Type B pancreatic cell (in vitro differentiated cells): Measurements from ENCODE around the gene VAPB. TPM values are rescaled to one million over a fixed set of nuclear protein-coding genes. Genes with fewer than 3 reads are reported as not detected.

Source experiments
- DNase-seq: peaks from one replicate; pipeline ENCODE4 v3.0.0; 2021; ENCODE audit warnings: mixed read lengths; ENCODE audit not compliant: unreplicated experiment; ENCODE audit errors: extremely low spot score
- H3K27ac Mint-ChIP-seq: 2 replicates; pipeline ENCODE4 v1.8.0; 2021; ENCODE audit warnings: mild to moderate bottlenecking, mixed read lengths
- H3K27me3 Mint-ChIP-seq: 2 replicates; pipeline ENCODE4 v1.8.0; 2021; ENCODE audit warnings: mixed read lengths
- H3K36me3 Mint-ChIP-seq: 2 replicates; pipeline ENCODE4 v1.8.0; 2021; ENCODE audit warnings: mixed read lengths
- H3K4me1 Mint-ChIP-seq: one replicate; pipeline ENCODE4 v1.8.0; 2021; ENCODE audit warnings: mixed read lengths; ENCODE audit not compliant: unreplicated experiment
- H3K4me3 Mint-ChIP-seq: 2 replicates; pipeline ENCODE4 v1.8.0; 2021; ENCODE audit warnings: mild to moderate bottlenecking, mixed read lengths
- H3K9me3 Mint-ChIP-seq: 2 replicates; pipeline ENCODE4 v1.8.0; 2021; ENCODE audit warnings: mixed read lengths
- CTCF ChIP-seq: fragments of 200-600 bp; sonication (generic); conservative IDR thresholded peaks from 2 replicates; pipeline ENCODE4 v1.5.0; 2021; ENCODE audit warnings: antibody characterized with exemption, mild to moderate bottlenecking
- total RNA-seq: library from RNA; stranded (reverse); gene quantifications from 2 replicates; pipeline ENCODE4 v1.2.1, GENCODE V29; 2021; ENCODE audit warnings: low replicate concordance

VAPB gene
- total RNA-seq, 1 donor from 2014 or later, result 58.9 TPM

- peak; percentile 18 for DNase-seq
- no peak overlapping the region for H3K27ac Mint-ChIP-seq
- H3K9me3 Mint-ChIP-seq, result peaks cover 16% of the 10 kb centered on the region
- no peak overlapping the region for H3K4me3 Mint-ChIP-seq
- no peaks in the 10 kb centered on the region for H3K4me1 Mint-ChIP-seq
- no peaks in the 10 kb centered on the region for H3K36me3 Mint-ChIP-seq
- TF ChIP-seq CTCF, result no peak
- no peaks in the 10 kb centered on the region for H3K27me3 Mint-ChIP-seq
These were observed 86.4 kb downstream of the VAPB start for GRCh38 chr20:58475466-58475865.

- H3K4me1 Mint-ChIP-seq, result no peaks in the 10 kb centered on the region
- H3K4me3 Mint-ChIP-seq, result no peak overlapping the region
- H3K27ac Mint-ChIP-seq, result no peak overlapping the region
- TF ChIP-seq CTCF, result no peak
- peaks cover 20% of the 10 kb centered on the region for H3K9me3 Mint-ChIP-seq
- no peaks in the 10 kb centered on the region for H3K27me3 Mint-ChIP-seq
- DNase-seq, result no peak
- no peaks in the 10 kb centered on the region for H3K36me3 Mint-ChIP-seq
These were observed 89.2 kb downstream of the VAPB start for GRCh38 chr20:58478141-58478805.

- Mint-ChIP-seq H3K4me3 (no peak overlapping the region), H3K27me3 (peaks cover 3% of the 10 kb centered on the region), H3K4me1 (no peaks in the 10 kb centered on the region), H3K36me3 (no peaks in the 10 kb centered on the region), H3K27ac (no peak overlapping the region), H3K9me3 (peaks cover 20% of the 10 kb centered on the region)
- no peak for DNase-seq
- no peak for TF ChIP-seq CTCF
These were observed 90.9 kb downstream of the VAPB start for GRCh38 chr20:58479726-58480440.

- Mint-ChIP-seq H3K36me3 (no peaks in the 10 kb centered on the region), H3K27me3 (peaks cover 3% of the 10 kb centered on the region), H3K27ac (no peak overlapping the region), H3K4me3 (no peak overlapping the region), H3K9me3 (peaks cover 21% of the 10 kb centered on the region), H3K4me1 (no peaks in the 10 kb centered on the region)
- no peak for DNase-seq
- no peak for TF ChIP-seq CTCF
These were observed 91.7 kb downstream of the VAPB start for GRCh38 chr20:58480551-58481336.

GRCh38 chr20:58481481-58482021, 92.5 kb downstream of the VAPB start:
- H3K4me1 Mint-ChIP-seq, result no peaks in the 10 kb centered on the region
- peaks cover 3% of the 10 kb centered on the region for H3K27me3 Mint-ChIP-seq
- H3K36me3 Mint-ChIP-seq, result peaks cover 6% of the 10 kb centered on the region
- peak overlapping the region; percentile 45 for H3K4me3 Mint-ChIP-seq
- H3K27ac Mint-ChIP-seq, result no peak overlapping the region
- DNase-seq, result no peak
- peaks cover 27% of the 10 kb centered on the region for H3K9me3 Mint-ChIP-seq
- peak; percentile 70 for TF ChIP-seq CTCF
